HEK293 (cell line): ENCODE results near the gene TPCN2.

ENCODE experiments used
- CTCF ChIA-PET: fragments of 350-600 bp; formaldehyde crosslinking; extraction: SDS; loops from one replicate; lab custom pipeline; 2021; ENCODE audit warnings: antibody characterized with exemption; lab: Yijun Ruan, JAX
- POLR2A ChIA-PET: fragments of 300-600 bp; formaldehyde crosslinking; extraction: SDS; loops from one replicate; lab custom pipeline; 2020; ENCODE audit warnings: antibody characterized with exemption, inconsistent platforms; lab: Yijun Ruan, JAX
- H3K27ac ChIP-seq: fragments of 200-500 bp; sonication (Bioruptor generic); 2 replicates; pipeline ENCODE4 v1.5.1; 2014; ENCODE audit warnings: low read depth, low read length, control low read depth, inconsistent platforms; ENCODE audit errors: extremely low read depth
- H3K36me3 ChIP-seq, 2 experiments: fragments of 200-500 bp in 1 of 2; sonication (Bioruptor generic) in 1 of 2; 1 replicate in 1 of 2; 2 replicates in 1 of 2; pipeline ENCODE4 v1.5.1; 2014 to 2017; ENCODE audit warnings: inconsistent platforms in 2 of 2, low read length in 2 of 2; ENCODE audit not compliant: control insufficient read depth in 2 of 2, insufficient read depth in 1 of 2
- H3K4me1 ChIP-seq: fragments of 200-500 bp; sonication (Bioruptor generic); 2 replicates; pipeline ENCODE4 v1.5.1; 2014; ENCODE audit warnings: mild to moderate bottlenecking, low read length, inconsistent platforms; ENCODE audit not compliant: control insufficient read depth, insufficient read depth
- H3K4me3 ChIP-seq: 2 replicates; pipeline ENCODE4 v1.5.1; 2011; ENCODE audit warnings: low read depth, mild to moderate bottlenecking, control low read depth, low read length, moderate library complexity
- H3K9me3 ChIP-seq: fragments of 200-500 bp; sonication (Bioruptor generic); 2 replicates; pipeline ENCODE4 v1.5.1; 2014; ENCODE audit warnings: low read depth, low read length, inconsistent platforms; ENCODE audit not compliant: control insufficient read depth, insufficient read depth
- EGR2 ChIP-seq: fragments of 450-650 bp; formaldehyde crosslinking; IDR thresholded peaks from 2 replicates; pipeline ENCODE4 v1.5.1; 2016; ENCODE audit warnings: low read depth, missing biosample characterization, missing genetic modification characterization
- ZBTB17 ChIP-seq: fragments of 450-650 bp; formaldehyde crosslinking; IDR thresholded peaks from 2 replicates; pipeline ENCODE4 v1.5.1; 2016; ENCODE audit warnings: missing biosample characterization, missing genetic modification characterization
- ZNF112 ChIP-seq: fragments of 450-650 bp; formaldehyde crosslinking; IDR thresholded peaks from 2 replicates; pipeline ENCODE4 v1.5.0; 2017; ENCODE audit warnings: missing biosample characterization, missing genetic modification characterization
- ZNF114 ChIP-seq: fragments of 450-650 bp; formaldehyde crosslinking; IDR thresholded peaks from 2 replicates; pipeline ENCODE4 v1.5.0; 2017; ENCODE audit warnings: missing biosample characterization, missing genetic modification characterization
- ZNF19 ChIP-seq: fragments of 450-650 bp; formaldehyde crosslinking; IDR thresholded peaks from 2 replicates; pipeline ENCODE4; 2016; ENCODE audit warnings: missing biosample characterization, missing genetic modification characterization, low read depth
- ZNF248 ChIP-seq: fragments of 450-650 bp; formaldehyde crosslinking; IDR thresholded peaks from 2 replicates; pipeline ENCODE4 v1.5.1; 2017; ENCODE audit warnings: missing biosample characterization, missing genetic modification characterization
- ZNF274 ChIP-seq, 2 experiments: fragments of 200-500 bp in 1 of 2; fragments of 450-650 bp in 1 of 2; sonication (Bioruptor generic) in 1 of 2; formaldehyde crosslinking in 1 of 2; IDR thresholded peaks; 2 replicates each; pipeline versions ENCODE4 v1.5.1 to v1.6.1; 2014 to 2016; ENCODE audit warnings: borderline replicate concordance in 1 of 2, inconsistent platforms in 1 of 2, low read length in 1 of 2, missing biosample characterization in 1 of 2, missing genetic modification characterization in 1 of 2
- ZNF311 ChIP-seq: fragments of 450-650 bp; formaldehyde crosslinking; IDR thresholded peaks from 2 replicates; pipeline ENCODE4 v1.5.1; 2017; ENCODE audit warnings: missing biosample characterization, missing genetic modification characterization, borderline replicate concordance
- ZNF423 ChIP-seq: fragments of 450-650 bp; formaldehyde crosslinking; IDR thresholded peaks from 2 replicates; pipeline ENCODE4 v1.5.1; 2016; ENCODE audit warnings: missing biosample characterization, missing genetic modification characterization
- ZNF548 ChIP-seq: fragments of 450-650 bp; formaldehyde crosslinking; IDR thresholded peaks from 2 replicates; pipeline ENCODE4 v1.5.1; 2016; ENCODE audit warnings: missing biosample characterization, missing genetic modification characterization
- ZNF558 ChIP-seq: fragments of 450-650 bp; formaldehyde crosslinking; IDR thresholded peaks from 2 replicates; pipeline ENCODE4 v1.5.1; 2016; ENCODE audit warnings: missing biosample characterization, missing genetic modification characterization
- ZNF610 ChIP-seq: fragments of 450-650 bp; formaldehyde crosslinking; IDR thresholded peaks from 2 replicates; pipeline ENCODE4 v1.5.1; 2016; ENCODE audit warnings: missing biosample characterization, missing genetic modification characterization, borderline replicate concordance
- ZNF677 ChIP-seq: fragments of 450-650 bp; IDR thresholded peaks from 2 replicates; pipeline ENCODE4 v1.5.0; 2018; ENCODE audit warnings: missing biosample characterization, mild to moderate bottlenecking, missing genetic modification characterization, moderate library complexity
- ZNF692 ChIP-seq: fragments of 450-650 bp; formaldehyde crosslinking; IDR thresholded peaks from 2 replicates; pipeline ENCODE4 v1.5.1; 2016; ENCODE audit warnings: missing biosample characterization, missing genetic modification characterization
- ZNF747 ChIP-seq: fragments of 450-650 bp; formaldehyde crosslinking; IDR thresholded peaks from 2 replicates; pipeline ENCODE4 v1.5.1; 2016; ENCODE audit warnings: missing biosample characterization, missing genetic modification characterization
- TF ChIP-seq, protein P1 (sequence below): fragments of 450-650 bp; formaldehyde crosslinking; conservative IDR thresholded peaks from 2 replicates; pipeline ENCODE4 v1.5.1; 2016; ENCODE audit warnings: low read depth, missing biosample characterization, missing genetic modification characterization
- TF ChIP-seq, protein P2 (sequence below): fragments of 450-650 bp; formaldehyde crosslinking; IDR thresholded peaks from 2 replicates; pipeline ENCODE4 v1.5.1; 2016; ENCODE audit warnings: missing biosample characterization, missing genetic modification characterization, borderline replicate concordance
- TF ChIP-seq, protein P3 (sequence below): fragments of 450-650 bp; formaldehyde crosslinking; IDR thresholded peaks from 2 replicates; pipeline ENCODE4 v1.5.1; 2017; ENCODE audit warnings: missing biosample characterization, missing genetic modification characterization

Gene TPCN2

DNA sequence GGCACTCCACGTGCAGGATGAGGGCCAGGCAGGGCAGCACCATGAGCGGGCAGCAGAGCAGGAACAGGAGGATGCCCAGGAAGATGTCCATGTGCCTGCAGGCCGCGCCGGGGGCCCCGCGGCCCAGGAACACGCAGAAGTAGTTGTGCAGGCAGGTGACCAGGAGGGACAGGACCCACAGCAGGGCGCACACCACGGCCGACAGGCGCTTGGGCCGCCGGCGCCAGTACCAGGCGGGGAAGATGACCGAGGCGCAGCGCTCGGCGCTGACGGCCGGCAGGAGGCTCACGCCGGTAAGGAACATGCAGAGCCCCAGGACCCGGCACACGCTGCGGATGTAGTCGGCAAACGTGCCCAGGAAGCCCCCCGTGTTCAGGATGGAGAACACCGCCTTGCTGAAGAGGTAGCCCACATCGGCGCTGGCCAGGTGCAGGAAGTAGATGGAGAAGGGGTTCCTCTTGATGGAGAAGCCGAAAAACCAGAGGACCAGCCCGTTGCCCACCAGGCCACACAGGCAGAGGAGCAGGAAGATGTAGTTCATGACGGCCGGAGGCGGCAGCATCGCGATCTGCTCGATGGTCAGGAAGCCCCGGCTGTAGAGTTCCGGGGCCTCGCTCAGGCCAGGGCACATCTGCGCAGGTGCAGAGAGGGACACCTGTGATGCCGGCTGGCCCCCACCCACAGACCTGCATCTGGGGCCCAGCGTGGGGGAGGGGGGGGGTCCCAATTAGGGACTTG is 42.9 kb upstream of the TPCN2 start:
- H3K4me3 ChIP-seq, result no peak overlapping the region
- TF ChIP-seq ZNF311 (tag by site-specific recombination) (no peak), ZNF548 (no peak), ZNF423 (no peak), EGR2 (tag by site-specific recombination) (no peak), ZNF558 (tag by site-specific recombination) (no peak), ZNF692 (tag by site-specific recombination) (no peak), ZNF114 (tag by site-specific recombination) (no peak), ZNF112 (no peak)
- TF ChIP-seq, protein P1, sequence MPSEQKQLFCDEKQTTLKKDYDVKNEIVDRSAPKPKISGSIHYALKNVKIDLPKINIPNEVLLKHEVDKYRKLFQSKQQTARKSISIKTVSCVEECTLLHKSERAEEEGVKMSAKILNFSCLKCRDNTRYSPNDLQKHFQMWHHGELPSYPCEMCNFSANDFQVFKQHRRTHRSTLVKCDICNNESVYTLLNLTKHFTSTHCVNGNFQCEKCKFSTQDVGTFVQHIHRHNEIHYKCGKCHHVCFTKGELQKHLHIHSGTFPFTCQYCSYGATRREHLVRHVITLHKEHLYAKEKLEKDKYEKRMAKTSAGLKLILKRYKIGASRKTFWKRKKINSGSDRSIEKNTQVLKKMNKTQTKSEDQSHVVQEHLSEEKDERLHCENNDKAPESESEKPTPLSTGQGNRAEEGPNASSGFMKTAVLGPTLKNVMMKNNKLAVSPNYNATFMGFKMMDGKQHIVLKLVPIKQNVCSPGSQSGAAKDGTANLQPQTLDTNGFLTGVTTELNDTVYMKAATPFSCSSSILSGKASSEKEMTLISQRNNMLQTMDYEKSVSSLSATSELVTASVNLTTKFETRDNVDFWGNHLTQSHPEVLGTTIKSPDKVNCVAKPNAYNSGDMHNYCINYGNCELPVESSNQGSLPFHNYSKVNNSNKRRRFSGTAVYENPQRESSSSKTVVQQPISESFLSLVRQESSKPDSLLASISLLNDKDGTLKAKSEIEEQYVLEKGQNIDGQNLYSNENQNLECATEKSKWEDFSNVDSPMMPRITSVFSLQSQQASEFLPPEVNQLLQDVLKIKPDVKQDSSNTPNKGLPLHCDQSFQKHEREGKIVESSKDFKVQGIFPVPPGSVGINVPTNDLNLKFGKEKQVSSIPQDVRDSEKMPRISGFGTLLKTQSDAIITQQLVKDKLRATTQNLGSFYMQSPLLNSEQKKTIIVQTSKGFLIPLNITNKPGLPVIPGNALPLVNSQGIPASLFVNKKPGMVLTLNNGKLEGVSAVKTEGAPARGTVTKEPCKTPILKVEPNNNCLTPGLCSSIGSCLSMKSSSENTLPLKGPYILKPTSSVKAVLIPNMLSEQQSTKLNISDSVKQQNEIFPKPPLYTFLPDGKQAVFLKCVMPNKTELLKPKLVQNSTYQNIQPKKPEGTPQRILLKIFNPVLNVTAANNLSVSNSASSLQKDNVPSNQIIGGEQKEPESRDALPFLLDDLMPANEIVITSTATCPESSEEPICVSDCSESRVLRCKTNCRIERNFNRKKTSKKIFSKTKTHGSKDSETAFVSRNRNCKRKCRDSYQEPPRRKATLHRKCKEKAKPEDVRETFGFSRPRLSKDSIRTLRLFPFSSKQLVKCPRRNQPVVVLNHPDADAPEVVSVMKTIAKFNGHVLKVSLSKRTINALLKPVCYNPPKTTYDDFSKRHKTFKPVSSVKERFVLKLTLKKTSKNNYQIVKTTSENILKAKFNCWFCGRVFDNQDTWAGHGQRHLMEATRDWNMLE, result no peak
- TF ChIP-seq, protein P2, sequence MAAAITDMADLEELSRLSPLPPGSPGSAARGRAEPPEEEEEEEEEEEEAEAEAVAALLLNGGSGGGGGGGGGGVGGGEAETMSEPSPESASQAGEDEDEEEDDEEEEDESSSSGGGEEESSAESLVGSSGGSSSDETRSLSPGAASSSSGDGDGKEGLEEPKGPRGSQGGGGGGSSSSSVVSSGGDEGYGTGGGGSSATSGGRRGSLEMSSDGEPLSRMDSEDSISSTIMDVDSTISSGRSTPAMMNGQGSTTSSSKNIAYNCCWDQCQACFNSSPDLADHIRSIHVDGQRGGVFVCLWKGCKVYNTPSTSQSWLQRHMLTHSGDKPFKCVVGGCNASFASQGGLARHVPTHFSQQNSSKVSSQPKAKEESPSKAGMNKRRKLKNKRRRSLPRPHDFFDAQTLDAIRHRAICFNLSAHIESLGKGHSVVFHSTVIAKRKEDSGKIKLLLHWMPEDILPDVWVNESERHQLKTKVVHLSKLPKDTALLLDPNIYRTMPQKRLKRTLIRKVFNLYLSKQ (tag by site-specific recombination), result no peak
- POLR2A ChIA-PET, result no interaction called here
- CTCF ChIA-PET, result no interaction called here
- no peaks in the 10 kb centered on the region for H3K36me3 ChIP-seq
- H3K4me1 ChIP-seq, result no peaks in the 10 kb centered on the region
- H3K27ac ChIP-seq, result no peak overlapping the region
- H3K9me3 ChIP-seq, result no peaks in the 10 kb centered on the region

DNA sequence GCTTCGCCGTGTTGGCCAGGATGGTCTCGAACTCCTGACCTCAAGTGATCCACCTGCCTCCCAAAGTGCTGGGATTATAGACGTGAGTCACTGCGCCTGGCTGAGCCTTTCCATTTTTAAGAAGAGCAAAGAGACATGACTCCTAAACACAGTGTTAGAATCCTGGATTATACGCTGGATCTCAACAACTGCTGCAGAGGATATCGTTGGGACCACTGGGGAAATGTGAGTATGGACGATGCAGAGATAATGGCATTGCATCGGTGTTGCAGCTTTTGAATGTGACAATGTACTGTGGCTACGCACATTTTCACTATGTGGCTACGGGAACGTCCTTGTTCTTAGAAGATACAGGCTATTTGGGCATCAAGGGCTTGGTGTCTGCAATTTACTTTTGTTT is 41.9 kb upstream of the TPCN2 start:
- Histone ChIP-seq H3K4me1 (no peaks in the 10 kb centered on the region), H3K4me3 (no peak overlapping the region), H3K27ac (no peak overlapping the region), H3K9me3 (no peaks in the 10 kb centered on the region)
- ChIA-PET CTCF (no interaction called here), POLR2A (no interaction called here)
- no peak for TF ChIP-seq ZBTB17
- TF ChIP-seq ZNF677, result no peak
- no peak for TF ChIP-seq ZNF747 (tag by site-specific recombination)
- no peak for TF ChIP-seq ZNF610
- TF ChIP-seq, protein P3, sequence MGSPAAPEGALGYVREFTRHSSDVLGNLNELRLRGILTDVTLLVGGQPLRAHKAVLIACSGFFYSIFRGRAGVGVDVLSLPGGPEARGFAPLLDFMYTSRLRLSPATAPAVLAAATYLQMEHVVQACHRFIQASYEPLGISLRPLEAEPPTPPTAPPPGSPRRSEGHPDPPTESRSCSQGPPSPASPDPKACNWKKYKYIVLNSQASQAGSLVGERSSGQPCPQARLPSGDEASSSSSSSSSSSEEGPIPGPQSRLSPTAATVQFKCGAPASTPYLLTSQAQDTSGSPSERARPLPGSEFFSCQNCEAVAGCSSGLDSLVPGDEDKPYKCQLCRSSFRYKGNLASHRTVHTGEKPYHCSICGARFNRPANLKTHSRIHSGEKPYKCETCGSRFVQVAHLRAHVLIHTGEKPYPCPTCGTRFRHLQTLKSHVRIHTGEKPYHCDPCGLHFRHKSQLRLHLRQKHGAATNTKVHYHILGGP, result no peak
- TF ChIP-seq ZNF248 (tag by site-specific recombination), result no peak
- TF ChIP-seq ZNF274 (IDR thresholded peaks at IDR 0.05; ENCODE audit: low read length), result no peak
- no peak for TF ChIP-seq ZNF274 (tag by site-specific recombination; IDR thresholded peaks at IDR 0.05; ENCODE audit: borderline replicate concordance)
- TF ChIP-seq ZNF19 (tag by site-specific recombination), result no peak
- TF ChIP-seq, all 188 proteins: peak for 0
- H3K36me3 ChIP-seq, result no peaks in the 10 kb centered on the region
